Measurements from ENCODE around the gene HTR2B. TPM values are rescaled to one million over a fixed set of nuclear protein-coding genes. Genes with fewer than 3 reads are reported as not detected.
"Not testable (repeated sequence)": the region's sequence is repeated elsewhere in the genome, so short reads cannot be mapped to it uniquely, and the experiment has no call there.

HTR2B gene
- total RNA-seq, 1 donor from 2014 or later, result not detected

DNA sequence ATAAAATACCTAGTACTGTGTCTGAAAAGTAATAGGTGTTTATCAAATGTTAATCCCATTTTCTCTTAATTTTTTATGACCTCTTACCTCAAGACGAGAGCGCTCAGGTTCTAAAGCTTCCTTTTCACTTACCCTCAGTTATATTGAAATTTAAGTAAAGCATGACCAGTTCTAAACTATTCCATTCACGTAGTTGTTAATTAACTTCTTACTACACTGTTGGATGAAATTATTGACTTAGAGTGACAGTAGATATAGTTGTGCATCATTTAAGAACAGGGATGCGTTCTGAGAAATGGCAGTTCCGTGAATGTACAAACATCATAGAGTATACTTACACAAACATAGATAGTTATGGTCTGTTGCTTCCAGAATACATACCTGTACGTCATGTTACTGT is 20.1 kb upstream of the HTR2B start:
- no peaks in the 10 kb centered on the region for H3K4me1 Mint-ChIP-seq
- H3K36me3 Mint-ChIP-seq (ENCODE audit: low read depth), result peaks cover 12% of the 10 kb centered on the region
- no peaks in the 10 kb centered on the region for H3K27me3 Mint-ChIP-seq (ENCODE audit: low read depth)
- no peak for DNase-seq (ENCODE audit: low read depth, low spot score)
- TF ChIP-seq, protein P1, sequence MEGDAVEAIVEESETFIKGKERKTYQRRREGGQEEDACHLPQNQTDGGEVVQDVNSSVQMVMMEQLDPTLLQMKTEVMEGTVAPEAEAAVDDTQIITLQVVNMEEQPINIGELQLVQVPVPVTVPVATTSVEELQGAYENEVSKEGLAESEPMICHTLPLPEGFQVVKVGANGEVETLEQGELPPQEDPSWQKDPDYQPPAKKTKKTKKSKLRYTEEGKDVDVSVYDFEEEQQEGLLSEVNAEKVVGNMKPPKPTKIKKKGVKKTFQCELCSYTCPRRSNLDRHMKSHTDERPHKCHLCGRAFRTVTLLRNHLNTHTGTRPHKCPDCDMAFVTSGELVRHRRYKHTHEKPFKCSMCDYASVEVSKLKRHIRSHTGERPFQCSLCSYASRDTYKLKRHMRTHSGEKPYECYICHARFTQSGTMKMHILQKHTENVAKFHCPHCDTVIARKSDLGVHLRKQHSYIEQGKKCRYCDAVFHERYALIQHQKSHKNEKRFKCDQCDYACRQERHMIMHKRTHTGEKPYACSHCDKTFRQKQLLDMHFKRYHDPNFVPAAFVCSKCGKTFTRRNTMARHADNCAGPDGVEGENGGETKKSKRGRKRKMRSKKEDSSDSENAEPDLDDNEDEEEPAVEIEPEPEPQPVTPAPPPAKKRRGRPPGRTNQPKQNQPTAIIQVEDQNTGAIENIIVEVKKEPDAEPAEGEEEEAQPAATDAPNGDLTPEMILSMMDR (conservative IDR thresholded peaks at IDR 0.05), result no peak
- no peaks in the 10 kb centered on the region for H3K9me3 Mint-ChIP-seq
- no peak overlapping the region for H3K4me3 Mint-ChIP-seq
- H3K27ac Mint-ChIP-seq (ENCODE audit: unreplicated experiment), result no peak overlapping the region

DNA sequence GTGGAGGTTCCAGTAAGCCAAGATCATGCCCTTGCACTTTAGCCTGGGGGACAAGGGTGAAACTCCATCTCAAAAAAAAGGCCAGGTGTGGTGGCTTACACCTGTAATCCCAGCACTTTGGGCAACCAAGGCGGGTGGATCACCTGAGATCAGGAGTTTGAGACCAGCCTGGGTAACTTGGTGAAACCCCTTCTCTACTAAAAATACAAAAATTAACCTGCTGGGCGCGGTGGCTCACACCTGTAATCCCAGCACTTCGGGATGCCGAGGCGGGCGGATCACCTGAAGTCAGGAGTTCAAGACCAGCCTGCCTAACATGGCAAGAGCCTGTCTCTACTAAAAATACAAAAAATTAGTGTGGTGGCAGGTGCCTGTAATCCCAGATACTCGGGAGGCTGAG is 16.0 kb upstream of the HTR2B start:
- not testable (repeated sequence) for H3K27me3 Mint-ChIP-seq (ENCODE audit: low read depth); DNase-seq (ENCODE audit: low read depth, low spot score); H3K27ac Mint-ChIP-seq (ENCODE audit: unreplicated experiment); H3K4me3 Mint-ChIP-seq; H3K9me3 Mint-ChIP-seq; H3K36me3 Mint-ChIP-seq (ENCODE audit: low read depth); H3K4me1 Mint-ChIP-seq

- no peaks in the 10 kb centered on the region for H3K27me3 Mint-ChIP-seq (ENCODE audit: low read depth)
- H3K27ac Mint-ChIP-seq (ENCODE audit: unreplicated experiment), result no peak overlapping the region
- no peak overlapping the region for H3K4me3 Mint-ChIP-seq
- TF ChIP-seq, protein P1 (conservative IDR thresholded peaks at IDR 0.05), result no peak
- no peaks in the 10 kb centered on the region for H3K4me1 Mint-ChIP-seq
- H3K9me3 Mint-ChIP-seq, result no peaks in the 10 kb centered on the region
- H3K36me3 Mint-ChIP-seq (ENCODE audit: low read depth), result no peaks in the 10 kb centered on the region
- no peak for DNase-seq (ENCODE audit: low read depth, low spot score)
Observed at GRCh38 chr2:231139796-231140195, 15.0 kb upstream of the HTR2B start.

GRCh38 chr2:231138699-231139098 is 13.9 kb upstream of the HTR2B start:
- no peaks in the 10 kb centered on the region for H3K4me1 Mint-ChIP-seq
- H3K36me3 Mint-ChIP-seq (ENCODE audit: low read depth), result no peaks in the 10 kb centered on the region
- H3K4me3 Mint-ChIP-seq, result no peak overlapping the region
- TF ChIP-seq, protein P1 (conservative IDR thresholded peaks at IDR 0.05), result no peak
- H3K27me3 Mint-ChIP-seq (ENCODE audit: low read depth), result no peaks in the 10 kb centered on the region
- H3K9me3 Mint-ChIP-seq, result no peaks in the 10 kb centered on the region
- DNase-seq (ENCODE audit: low read depth, low spot score), result no peak
- H3K27ac Mint-ChIP-seq (ENCODE audit: unreplicated experiment), result no peak overlapping the region

DNA sequence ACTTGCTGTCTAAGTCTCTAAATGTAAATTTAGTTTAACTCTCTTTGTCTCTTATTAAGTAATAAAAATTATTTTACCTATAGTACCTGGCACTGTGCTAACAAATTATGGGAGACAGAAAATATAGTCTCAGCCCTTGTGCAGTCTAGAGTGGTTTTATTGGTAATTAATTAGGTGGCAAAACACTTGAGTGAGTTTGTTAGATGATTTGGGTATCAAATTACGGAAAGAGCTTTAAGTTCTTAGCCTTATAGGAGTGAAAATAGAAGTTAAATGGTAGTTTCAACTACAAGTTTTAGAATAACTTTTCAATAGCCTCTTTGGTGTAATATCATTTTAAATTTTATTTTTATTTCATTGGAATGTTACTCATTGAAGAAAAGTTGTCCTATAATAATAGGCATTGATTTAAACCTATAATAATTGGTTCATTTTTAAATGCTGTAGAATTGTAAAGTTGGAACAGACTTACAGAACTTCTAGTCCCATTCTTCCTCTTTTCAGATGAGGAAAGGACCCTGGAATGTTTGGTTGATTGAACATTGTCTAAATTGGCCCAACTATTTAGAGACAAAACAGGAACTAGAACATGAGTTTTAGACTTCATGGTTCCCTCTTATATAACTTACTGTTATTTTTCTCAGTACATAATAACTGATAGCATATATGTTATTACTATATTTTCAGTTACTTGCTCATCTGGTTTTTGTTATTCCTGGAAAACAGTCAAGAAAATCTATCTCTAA is 10.2 kb upstream of the HTR2B start:
- Mint-ChIP-seq H3K27me3 (ENCODE audit: low read depth) (no peaks in the 10 kb centered on the region), H3K4me1 (no peaks in the 10 kb centered on the region), H3K9me3 (no peaks in the 10 kb centered on the region), H3K4me3 (no peak overlapping the region), H3K36me3 (ENCODE audit: low read depth) (no peaks in the 10 kb centered on the region), H3K27ac (ENCODE audit: unreplicated experiment) (no peak overlapping the region)
- TF ChIP-seq, protein P1 (conservative IDR thresholded peaks at IDR 0.05), result no peak
- no peak for DNase-seq (ENCODE audit: low read depth, low spot score)

- H3K4me1 Mint-ChIP-seq, result no peaks in the 10 kb centered on the region
- no peaks in the 10 kb centered on the region for H3K36me3 Mint-ChIP-seq (ENCODE audit: low read depth)
- no peaks in the 10 kb centered on the region for H3K9me3 Mint-ChIP-seq
- TF ChIP-seq, protein P1 (conservative IDR thresholded peaks at IDR 0.05), result no peak
- no peak overlapping the region for H3K4me3 Mint-ChIP-seq
- no peak for DNase-seq (ENCODE audit: low read depth, low spot score)
- no peaks in the 10 kb centered on the region for H3K27me3 Mint-ChIP-seq (ENCODE audit: low read depth)
- H3K27ac Mint-ChIP-seq (ENCODE audit: unreplicated experiment), result no peak overlapping the region
Observed at GRCh38 chr2:231133365-231134099, 8.7 kb upstream of the HTR2B start.
